Measurements from ENCODE around the gene PLXDC1. TPM values are rescaled to one million over a fixed set of nuclear protein-coding genes. Genes with fewer than 3 reads are reported as not detected.
"Not testable (repeated sequence)": the region's sequence is repeated elsewhere in the genome, so short reads cannot be mapped to it uniquely, and the experiment has no call there.

Gene PLXDC1
- total RNA-seq, 4 donors from 2014 or later = 1.8 to 13.4 (median 6.4) TPM

DNA sequence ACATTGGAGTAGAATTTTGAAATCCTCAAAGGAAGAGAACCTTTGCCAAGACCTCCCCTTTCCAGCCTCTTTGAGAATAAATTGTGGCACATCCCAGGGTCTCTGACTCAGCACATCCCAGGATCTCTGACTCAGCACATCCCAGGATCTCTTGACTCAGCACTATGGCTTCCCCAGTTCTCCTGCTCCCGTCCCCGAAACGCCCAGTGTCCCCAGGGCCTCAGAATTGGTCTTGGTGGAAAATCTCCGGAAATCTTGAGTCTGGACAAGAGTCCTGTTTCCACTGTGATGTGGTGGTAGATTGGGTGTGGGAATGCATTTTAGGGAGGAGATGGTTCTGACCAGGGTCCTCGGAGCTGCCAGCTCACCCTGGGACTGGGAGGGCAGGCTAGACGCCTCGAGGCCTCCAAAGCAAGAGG is 19.2 kb downstream of the PLXDC1 start:
- no peaks in the 10 kb centered on the region for H3K36me3 ChIP-seq
- 64 to 80% methylated on average over 7 of the region's 7 CpGs for WGBS, 2 donors
- no peak for TF ChIP-seq POLR2A (IDR thresholded peaks at IDR 0.05)
- TF ChIP-seq, protein P1, sequence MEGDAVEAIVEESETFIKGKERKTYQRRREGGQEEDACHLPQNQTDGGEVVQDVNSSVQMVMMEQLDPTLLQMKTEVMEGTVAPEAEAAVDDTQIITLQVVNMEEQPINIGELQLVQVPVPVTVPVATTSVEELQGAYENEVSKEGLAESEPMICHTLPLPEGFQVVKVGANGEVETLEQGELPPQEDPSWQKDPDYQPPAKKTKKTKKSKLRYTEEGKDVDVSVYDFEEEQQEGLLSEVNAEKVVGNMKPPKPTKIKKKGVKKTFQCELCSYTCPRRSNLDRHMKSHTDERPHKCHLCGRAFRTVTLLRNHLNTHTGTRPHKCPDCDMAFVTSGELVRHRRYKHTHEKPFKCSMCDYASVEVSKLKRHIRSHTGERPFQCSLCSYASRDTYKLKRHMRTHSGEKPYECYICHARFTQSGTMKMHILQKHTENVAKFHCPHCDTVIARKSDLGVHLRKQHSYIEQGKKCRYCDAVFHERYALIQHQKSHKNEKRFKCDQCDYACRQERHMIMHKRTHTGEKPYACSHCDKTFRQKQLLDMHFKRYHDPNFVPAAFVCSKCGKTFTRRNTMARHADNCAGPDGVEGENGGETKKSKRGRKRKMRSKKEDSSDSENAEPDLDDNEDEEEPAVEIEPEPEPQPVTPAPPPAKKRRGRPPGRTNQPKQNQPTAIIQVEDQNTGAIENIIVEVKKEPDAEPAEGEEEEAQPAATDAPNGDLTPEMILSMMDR (IDR thresholded peaks at IDR 0.05) = no peak
- no peaks in the 10 kb centered on the region for H3K9me3 ChIP-seq
- DNase-seq = peak in 1 of 2 donors; percentile 12
- H3K4me1 ChIP-seq = no peaks in the 10 kb centered on the region
- H3K27me3 ChIP-seq = no peaks in the 10 kb centered on the region
- intact Hi-C loops (cut with DNase I) = no loop called here
- no peak overlapping the region for H3K4me3 ChIP-seq (replicated peaks in 1 of 3)
- H3K27ac ChIP-seq = no peak overlapping the region

DNA sequence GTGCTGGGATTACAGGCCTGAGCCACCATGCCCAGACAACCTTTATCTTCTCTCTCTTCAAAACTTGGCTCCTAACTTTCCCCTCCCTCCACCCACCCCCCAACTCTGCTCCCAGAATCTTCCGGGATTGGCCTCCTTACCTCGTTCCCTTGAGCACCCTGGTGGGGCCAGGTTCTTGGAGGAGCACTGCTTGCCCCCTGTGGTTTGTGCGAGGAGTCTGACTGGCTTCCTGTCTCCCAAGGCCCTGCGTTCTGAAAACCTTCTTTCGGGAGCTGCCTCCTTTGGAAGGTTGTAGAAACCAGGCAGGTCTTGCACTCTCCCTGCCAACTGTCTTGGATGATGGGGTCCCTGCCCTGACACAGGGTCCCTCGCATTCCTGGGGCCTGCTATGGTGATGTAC is 19.8 kb downstream of the PLXDC1 start:
- intact Hi-C loops (cut with DNase I) = no loop called here

DNA sequence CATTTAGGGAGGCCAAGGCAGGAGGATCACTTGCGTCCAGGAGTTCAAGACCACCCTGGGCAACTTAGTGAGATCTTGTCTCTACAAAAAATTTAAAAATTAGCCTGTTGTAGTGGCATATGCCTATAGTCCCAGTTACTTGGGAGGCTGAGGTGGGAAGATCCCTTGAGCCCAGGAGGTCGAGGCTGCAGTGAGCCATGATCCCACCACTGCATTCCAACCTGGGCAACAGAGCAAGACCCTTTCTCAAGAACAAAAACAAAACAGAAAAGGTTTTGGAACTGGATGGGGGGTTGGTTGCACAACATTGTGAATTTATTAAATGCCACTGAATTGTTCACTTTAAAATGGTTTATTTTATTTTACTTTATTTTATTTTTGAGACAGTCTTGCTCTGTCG is 21.2 kb downstream of the PLXDC1 start:
- DNase-seq = no peak
- no peaks in the 10 kb centered on the region for H3K27me3 ChIP-seq
- no peak overlapping the region for H3K4me3 ChIP-seq (replicated peaks in 1 of 3)
- WGBS, 2 donors = 87 to 91% methylated on average over 3 of the region's 3 CpGs
- H3K4me1 ChIP-seq = no peaks in the 10 kb centered on the region
- H3K9me3 ChIP-seq = no peaks in the 10 kb centered on the region
- H3K36me3 ChIP-seq = no peaks in the 10 kb centered on the region
- no peak overlapping the region for H3K27ac ChIP-seq
- intact Hi-C loops (cut with DNase I) = no loop called here
- TF ChIP-seq POLR2A (IDR thresholded peaks at IDR 0.05) = no peak
- TF ChIP-seq, protein P1 (IDR thresholded peaks at IDR 0.05) = no peak

More for the DNA sequence above, 19.8 kb downstream of the PLXDC1 start:
- Histone ChIP-seq H3K4me1 (no peaks in the 10 kb centered on the region), H3K27me3 (no peaks in the 10 kb centered on the region), H3K4me3 (replicated peaks in 1 of 3) (no peak overlapping the region), H3K27ac (no peak overlapping the region), H3K9me3 (no peaks in the 10 kb centered on the region), H3K36me3 (no peaks in the 10 kb centered on the region)
- no peak for DNase-seq
- 73 to 77% methylated on average over 6 of the region's 6 CpGs for WGBS, 2 donors
- TF ChIP-seq, protein P1 (IDR thresholded peaks at IDR 0.05) = no peak
- no peak for TF ChIP-seq POLR2A (IDR thresholded peaks at IDR 0.05)

DNA sequence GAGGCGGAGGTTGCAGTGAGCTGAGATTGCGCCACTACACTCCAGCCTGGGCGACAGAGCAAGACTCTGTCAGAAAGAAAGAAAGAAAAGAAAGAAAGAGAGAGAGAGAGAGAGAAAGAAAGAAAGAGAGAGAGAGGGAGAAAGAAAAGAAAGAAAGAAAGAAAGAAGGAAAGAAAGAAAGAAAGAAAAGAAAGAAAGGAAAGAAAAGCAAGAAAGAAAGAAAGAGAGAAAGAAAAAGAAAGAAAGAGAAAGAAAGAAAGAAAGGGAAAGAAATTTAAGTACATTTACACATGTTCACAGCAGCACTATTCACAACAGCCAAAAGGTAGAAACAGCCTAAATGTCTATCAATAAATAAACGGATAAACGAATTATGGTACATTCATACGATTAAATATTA is 21.9 kb downstream of the PLXDC1 start:
- H3K36me3 ChIP-seq; H3K9me3 ChIP-seq; intact Hi-C loops (cut with DNase I); H3K27ac ChIP-seq; DNase-seq; H3K4me1 ChIP-seq; H3K27me3 ChIP-seq; H3K4me3 ChIP-seq (replicated peaks in 1 of 3): not testable (repeated sequence)
- 78 to 82% methylated on average over 6 of the region's 6 CpGs for WGBS, 2 donors

DNA sequence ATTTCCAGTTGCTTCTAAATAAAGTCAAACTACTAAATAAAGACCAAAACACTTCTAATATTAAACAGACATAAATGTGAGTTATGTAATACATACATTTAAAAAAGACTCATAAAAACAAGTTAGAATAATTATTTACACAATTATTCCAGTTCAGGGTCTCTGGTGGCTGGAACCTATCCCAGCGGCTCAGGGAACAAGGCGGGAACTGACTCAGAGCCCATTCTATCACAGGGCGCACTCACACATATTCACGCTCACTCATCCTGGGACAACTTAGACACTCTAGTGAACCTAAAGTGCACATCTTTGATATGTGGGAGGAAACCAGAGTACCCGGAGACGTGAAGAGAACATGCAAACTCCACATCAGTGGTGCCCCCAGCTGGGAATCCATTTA is 25.0 kb downstream of the PLXDC1 start:
- no peak overlapping the region for H3K4me3 ChIP-seq (replicated peaks in 1 of 3)
- H3K4me1 ChIP-seq = no peaks in the 10 kb centered on the region
- no peaks in the 10 kb centered on the region for H3K27me3 ChIP-seq
- no peak for DNase-seq
- 63 to 71% methylated on average over 6 of the region's 6 CpGs for WGBS, 2 donors
- H3K36me3 ChIP-seq = no peaks in the 10 kb centered on the region
- no peaks in the 10 kb centered on the region for H3K9me3 ChIP-seq
- no peak overlapping the region for H3K27ac ChIP-seq
- TF ChIP-seq, protein P1 (IDR thresholded peaks at IDR 0.05) = no peak
- no peak for TF ChIP-seq POLR2A (IDR thresholded peaks at IDR 0.05)
- intact Hi-C loops (cut with DNase I) = no loop called here
